ENCODE measurements around the gene TEX29.

- TF ChIP-seq CTCF (IDR thresholded peaks at IDR 0.05) (no peak), ZFX (IDR thresholded peaks at IDR 0.05; ENCODE audit: borderline replicate concordance) (no peak)
Observed at GRCh38 chr13:111304603-111305289, 15.7 kb upstream of the TEX29 start.
